SKM-1 treated with dmso at 0.1 percent for 144 hours (cell line): ENCODE results near the gene PSEN2.
"Not testable (repeated sequence)": the region's sequence is repeated elsewhere in the genome, so short reads cannot be mapped to it uniquely, and the experiment has no call there.

Source experiments
- DNase-seq: peaks from one replicate; lab custom pipeline; 2025; ENCODE audit not compliant: unreplicated experiment; lab: John Stamatoyannopoulos, UW

PSEN2 gene

GRCh38 chr1:226870401-226871279 is at the start of gene PSEN2:
PSEN2 (plus strand) TSS chr1:226870616; CDS start chr1:226881908, 11,292 bp downstream.
- peak; percentile 64 for DNase-seq

- no peak for DNase-seq
These were observed 49.3 kb upstream of the PSEN2 start for GRCh38 chr1:226820941-226821718.

- DNase-seq = no peak
These were observed 48.7 kb upstream of the PSEN2 start for GRCh38 chr1:226821719-226822085.

GRCh38 chr1:226823643-226824042 is 46.8 kb upstream of the PSEN2 start:
- DNase-seq = peak; percentile 90

- no peak for DNase-seq
These were observed 45.2 kb upstream of the PSEN2 start for GRCh38 chr1:226825037-226825745.

GRCh38 chr1:226825746-226826100 is 44.7 kb upstream of the PSEN2 start:
- no peak for DNase-seq

GRCh38 chr1:226826479-226827261 is 43.7 kb upstream of the PSEN2 start:
- no peak for DNase-seq

- DNase-seq = no peak
These were observed 43.0 kb upstream of the PSEN2 start for GRCh38 chr1:226827458-226827857.

- DNase-seq = peak; percentile 97
These were observed 42.4 kb upstream of the PSEN2 start for GRCh38 chr1:226827968-226828513.

GRCh38 chr1:226829105-226829504 is 41.3 kb upstream of the PSEN2 start:
- no peak for DNase-seq

GRCh38 chr1:226831953-226832352 is 38.5 kb upstream of the PSEN2 start:
- no peak for DNase-seq

GRCh38 chr1:226832613-226833012 is 37.8 kb upstream of the PSEN2 start:
- DNase-seq = no peak

- not testable (repeated sequence) for DNase-seq
These were observed 36.2 kb upstream of the PSEN2 start for GRCh38 chr1:226834179-226834578.

GRCh38 chr1:226835396-226835795 is 35.0 kb upstream of the PSEN2 start:
- DNase-seq = not testable (repeated sequence)

GRCh38 chr1:226837966-226838365 is 32.5 kb upstream of the PSEN2 start:
- DNase-seq = not testable (repeated sequence)

GRCh38 chr1:226838456-226838855 is 32.0 kb upstream of the PSEN2 start:
- DNase-seq = no peak

- DNase-seq = no peak
These were observed 24.8 kb upstream of the PSEN2 start for GRCh38 chr1:226845624-226846023.

- no peak for DNase-seq
These were observed 23.6 kb upstream of the PSEN2 start for GRCh38 chr1:226846786-226847185.

- not testable (repeated sequence) for DNase-seq
These were observed 15.9 kb upstream of the PSEN2 start for GRCh38 chr1:226854548-226854947.

- no peak for DNase-seq
These were observed 7.5 kb upstream of the PSEN2 start for GRCh38 chr1:226862890-226863289.
